Head of caudate nucleus (tissue), 42 donors: ENCODE results near the gene MPZL3.

Experiments
- DNase-seq, 42 donors: peaks; one replicate each; pipeline versions ENCODE4 v3.0.0 to v3.0.0-alpha.2; 2020 to 2021; ENCODE audit warnings: mixed read lengths in 7 of 42
- intact Hi-C: fragments of 100-400 bp; cut with DNase I; formaldehyde crosslinking; loops from one replicate; pipeline ENCODE4 v1.15.0; 2022

Gene MPZL3

GRCh38 chr11:118267486-118267885 lies 15.3 kb upstream of the MPZL3 start:
- intact Hi-C loops, result no loop called here
- no peak for DNase-seq

- intact Hi-C loops, result no loop called here
- no peak for DNase-seq
Measured at GRCh38 chr11:118265954-118266353, 13.8 kb upstream of the MPZL3 start.

GRCh38 chr11:118264569-118265465 lies 12.7 kb upstream of the MPZL3 start:
- DNase-seq, result no peak
- intact Hi-C loops, result no loop called here

GRCh38 chr11:118263695-118264568 lies 11.8 kb upstream of the MPZL3 start, which contains the start of gene MPZL2:
Gene MPZL2 (minus strand): TSS chr11:118264297. CDS start chr11:118264153, 144 bp downstream.
- intact Hi-C loops, result no loop called here
- DNase-seq, result peak in 12 of 42 donors; percentile 2 to 47 (median 17)

GRCh38 chr11:118263112-118263511 lies 10.9 kb upstream of the MPZL3 start:
- intact Hi-C loops, result no loop called here
- DNase-seq, result no peak

- intact Hi-C loops, result no loop called here
- DNase-seq, result no peak
Measured at GRCh38 chr11:118260353-118260752, 8.2 kb upstream of the MPZL3 start.

- intact Hi-C loops, result no loop called here
Measured at GRCh38 chr11:118259138-118259537, 7.0 kb upstream of the MPZL3 start.

GRCh38 chr11:118258410-118258809 lies 6.2 kb upstream of the MPZL3 start:
- no peak for DNase-seq
- intact Hi-C loops, result no loop called here

More at GRCh38 chr11:118259138-118259537, 7.0 kb upstream of the MPZL3 start:
- no peak for DNase-seq

- intact Hi-C loops, result no loop called here
Measured at GRCh38 chr11:118252688-118253087, 523 bp upstream of the MPZL3 start.

GRCh38 chr11:118247041-118247440 lies 5.1 kb downstream of the MPZL3 start:
- intact Hi-C loops, result no loop called here
- DNase-seq, result no peak

More at GRCh38 chr11:118252688-118253087, 523 bp upstream of the MPZL3 start:
- no peak for DNase-seq

GRCh38 chr11:118245936-118246562 lies 6.1 kb downstream of the MPZL3 start:
- no peak for DNase-seq
- intact Hi-C loops, result no loop called here

GRCh38 chr11:118243993-118244762 lies 8.0 kb downstream of the MPZL3 start:
- no peak for DNase-seq
- intact Hi-C loops, result no loop called here

GRCh38 chr11:118243161-118243560 lies 9.0 kb downstream of the MPZL3 start:
- DNase-seq, result no peak
- intact Hi-C loops, result no loop called here

GRCh38 chr11:118241764-118242098 lies 10.4 kb downstream of the MPZL3 start:
- intact Hi-C loops, result no loop called here
- DNase-seq, result no peak

- DNase-seq, result peak in 30 of 42 donors; percentile 11 to 84 (median 44)
Measured at GRCh38 chr11:118240999-118241763, 11.0 kb downstream of the MPZL3 start.

GRCh38 chr11:118239509-118240205 lies 12.5 kb downstream of the MPZL3 start:
- no peak for DNase-seq
- intact Hi-C loops, result no loop called here

More at GRCh38 chr11:118240999-118241763, 11.0 kb downstream of the MPZL3 start:
- intact Hi-C loops, result no loop called here

- intact Hi-C loops, result no loop called here
- DNase-seq, result no peak
Measured at GRCh38 chr11:118238929-118239328, 13.2 kb downstream of the MPZL3 start.
